HFF-Myc (cell line): ENCODE results near the gene ZNF277.

Experiments used
- DNase-seq: peaks from one replicate; pipeline ENCODE4 v3.0.0-alpha.2; 2011; ENCODE audit warnings: low read depth; ENCODE audit errors: extremely low read depth
- H3K4me3 ChIP-seq: replicated peaks from 2 replicates; pipeline ENCODE4 v1.5.1; 2011; ENCODE audit warnings: low read depth, mild to moderate bottlenecking, control low read depth, low read length
- CTCF ChIP-seq: IDR thresholded peaks from 2 replicates; pipeline ENCODE4 v1.5.1; 2012; ENCODE audit warnings: mild to moderate bottlenecking, low read depth, low read length, control low read depth; ENCODE audit errors: missing control alignments

The ZNF277 gene

DNA sequence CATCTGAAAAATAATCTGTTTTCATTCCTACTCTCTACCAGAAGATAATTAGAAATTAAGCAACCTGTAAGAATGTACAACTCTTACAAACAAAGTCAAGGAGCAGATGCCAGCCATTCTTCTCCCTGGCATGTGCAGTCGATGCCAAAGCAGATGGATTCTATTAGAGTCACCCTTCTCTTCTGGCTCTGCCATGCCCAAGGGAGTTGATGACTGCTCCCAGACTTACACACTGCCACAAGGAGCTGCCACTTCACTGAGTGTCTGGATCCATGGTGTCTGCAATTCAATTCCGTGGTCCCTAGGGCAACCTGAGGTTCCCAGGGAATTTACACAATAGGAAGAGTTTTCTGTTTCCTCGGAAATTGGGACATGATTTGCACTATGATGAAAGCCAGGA is 154.7 kb downstream of the ZNF277 start:
- no peak for DNase-seq
- no peak overlapping the region for H3K4me3 ChIP-seq
- TF ChIP-seq CTCF: no peak

DNA sequence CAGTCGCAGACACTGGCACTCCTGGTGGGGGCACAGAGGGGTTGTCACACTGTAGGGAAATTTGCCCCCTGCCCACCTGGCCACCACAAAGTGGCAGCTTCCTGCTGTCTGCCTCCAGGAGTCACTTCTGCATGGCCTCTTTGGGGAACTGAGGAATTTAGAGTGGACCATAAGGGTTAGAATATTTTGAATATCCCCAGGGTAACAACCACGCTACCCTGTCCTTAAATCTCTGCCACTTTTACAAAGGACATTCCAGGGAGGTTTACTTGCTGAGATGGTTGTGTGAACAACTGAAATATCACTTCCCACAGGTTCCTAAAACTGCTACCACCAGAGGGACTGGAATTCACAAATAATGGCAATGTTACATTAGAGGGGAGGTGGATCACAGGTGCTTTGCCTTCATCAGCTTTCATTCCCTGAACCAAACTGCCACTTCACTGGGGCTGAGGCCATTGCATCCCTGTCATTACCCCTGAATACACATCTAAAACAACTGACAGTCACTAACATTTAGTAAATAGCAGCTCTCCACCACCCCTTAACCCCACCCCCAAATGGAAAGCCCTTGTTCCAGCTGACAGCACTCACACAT is 155.7 kb downstream of the ZNF277 start:
- no peak for DNase-seq
- no peak for TF ChIP-seq CTCF

DNA sequence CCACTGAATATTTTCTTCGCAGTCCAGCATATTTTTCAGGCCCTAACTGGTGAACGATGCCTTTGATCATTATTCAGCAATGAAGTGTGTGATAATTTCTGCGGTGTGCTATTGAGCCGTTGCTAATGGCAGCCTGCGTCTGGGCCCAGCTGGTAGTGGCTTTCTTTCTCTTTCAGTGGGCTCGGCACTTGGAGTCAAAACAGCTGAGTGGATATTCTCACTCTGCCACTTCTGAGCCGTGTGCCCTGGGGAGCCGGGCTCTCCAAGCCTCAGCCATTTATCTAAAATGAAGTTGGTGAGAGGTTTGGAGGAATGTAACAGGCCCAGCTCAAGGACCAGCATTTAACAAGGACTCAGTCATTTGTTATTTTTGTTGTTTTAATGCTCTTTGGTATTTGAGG is 156.2 kb downstream of the ZNF277 start:
- no peak for TF ChIP-seq CTCF
- DNase-seq: no peak
- no peak overlapping the region for H3K4me3 ChIP-seq

More for the DNA sequence above, 155.7 kb downstream of the ZNF277 start:
- H3K4me3 ChIP-seq: no peak overlapping the region

DNA sequence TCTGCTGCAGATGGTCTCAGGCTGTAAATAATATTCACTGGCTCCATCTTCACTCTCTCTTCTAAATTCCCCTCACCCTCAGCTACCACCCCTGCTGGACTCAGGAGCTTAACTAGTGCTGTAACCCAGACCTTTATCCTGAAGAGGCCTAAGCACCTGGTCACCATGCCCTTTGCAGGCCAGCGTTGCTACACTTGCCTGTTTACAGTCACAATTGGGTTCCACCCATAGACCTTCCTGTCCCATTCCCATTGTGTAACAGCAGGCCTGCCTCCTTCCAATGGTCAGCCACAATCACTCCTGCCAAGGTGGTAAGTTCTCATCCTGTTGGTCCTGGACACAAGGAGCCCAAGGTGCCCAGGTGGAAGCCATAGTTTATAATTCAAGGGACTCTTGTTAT is 157.9 kb downstream of the ZNF277 start:
- TF ChIP-seq CTCF: no peak

DNA sequence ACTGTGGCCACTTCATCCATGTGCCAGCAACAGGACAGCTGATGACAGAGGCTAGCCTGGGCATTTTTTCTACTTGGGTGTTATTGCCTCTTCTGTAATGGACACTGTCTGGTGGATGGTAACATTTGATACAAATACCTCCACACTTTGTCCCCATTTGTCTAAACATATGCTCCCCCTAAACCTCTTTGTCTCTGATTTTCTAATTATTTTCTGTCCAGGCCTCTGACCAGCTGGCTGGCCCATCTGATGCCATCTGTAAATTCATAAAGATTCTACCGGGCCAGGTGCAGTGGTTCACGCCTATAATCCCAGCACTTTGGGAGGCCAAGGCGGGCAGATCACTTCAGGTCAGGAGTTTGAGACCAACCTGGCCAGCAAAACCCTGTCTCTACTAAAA is 159.1 kb downstream of the ZNF277 start:
- H3K4me3 ChIP-seq: no peak overlapping the region
- no peak for TF ChIP-seq CTCF
- no peak for DNase-seq

More for the DNA sequence above, 157.9 kb downstream of the ZNF277 start:
- DNase-seq: no peak
- H3K4me3 ChIP-seq: no peak overlapping the region

DNA sequence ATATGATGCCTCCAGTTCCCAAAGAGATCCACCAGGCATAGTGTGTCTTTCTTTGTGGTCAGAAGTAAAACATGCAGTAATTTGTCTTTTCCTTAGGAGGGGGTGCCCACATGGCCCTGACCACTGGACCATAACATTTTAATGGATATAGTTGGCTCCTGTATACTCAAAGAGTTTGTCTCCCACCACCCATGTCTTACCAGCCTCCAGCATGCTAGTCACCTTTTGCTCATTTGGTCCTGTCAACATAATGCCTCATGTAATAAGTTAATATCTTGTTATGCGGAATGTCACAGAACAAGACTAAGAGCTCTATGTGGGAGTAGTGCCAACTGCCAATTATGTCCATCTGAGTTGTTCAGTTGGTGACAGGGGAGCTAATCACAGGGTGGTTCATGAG is 160.4 kb downstream of the ZNF277 start:
- TF ChIP-seq CTCF: no peak
- no peak overlapping the region for H3K4me3 ChIP-seq
- no peak for DNase-seq

- H3K4me3 ChIP-seq: no peak overlapping the region
- no peak for TF ChIP-seq CTCF
- DNase-seq: no peak
Observed at GRCh38 chr7:112370436-112370835, 163.9 kb downstream of the ZNF277 start.
